ENCODE measurements around the gene ACOXL.

The ACOXL gene

GRCh38 chr2:111057045-111057444, 324.7 kb downstream of the ACOXL start:
- H3K4me3 ChIP-seq (ENCODE audit: low read depth, low read length) = no peak overlapping the region
- no peak for DNase-seq (ENCODE audit: low read depth)
- TF ChIP-seq CTCF (IDR thresholded peaks at IDR 0.05; ENCODE audit: low read depth, low read length, missing control alignments) = no peak

DNA sequence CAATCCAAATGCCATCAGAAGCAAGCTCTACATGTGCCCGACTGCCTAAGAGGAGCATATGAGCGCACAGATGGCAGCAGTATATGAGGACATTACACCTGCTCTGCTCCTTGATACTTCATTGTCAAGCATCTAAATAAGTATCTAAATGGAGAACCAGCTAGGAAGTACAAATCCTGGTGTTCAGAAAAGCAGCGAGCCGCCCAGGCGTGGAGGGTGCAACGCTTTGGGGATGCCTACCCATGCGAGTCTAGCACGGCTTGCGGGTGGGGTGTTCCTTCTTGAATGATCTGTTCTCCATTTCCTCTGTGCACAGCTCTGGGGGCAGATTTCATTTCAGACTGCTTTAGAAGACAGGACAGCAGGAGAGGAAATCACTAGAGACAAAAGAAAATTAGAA, 325.3 kb downstream of the ACOXL start:
- no peak for TF ChIP-seq CTCF (IDR thresholded peaks at IDR 0.05; ENCODE audit: low read depth, low read length, missing control alignments)
- no peak for DNase-seq (ENCODE audit: low read depth)
- no peak overlapping the region for H3K4me3 ChIP-seq (ENCODE audit: low read depth, low read length)

GRCh38 chr2:111058264-111058663, 325.9 kb downstream of the ACOXL start:
- no peak for DNase-seq (ENCODE audit: low read depth)
- no peak overlapping the region for H3K4me3 ChIP-seq (ENCODE audit: low read depth, low read length)
- TF ChIP-seq CTCF (IDR thresholded peaks at IDR 0.05; ENCODE audit: low read depth, low read length, missing control alignments) = no peak

DNA sequence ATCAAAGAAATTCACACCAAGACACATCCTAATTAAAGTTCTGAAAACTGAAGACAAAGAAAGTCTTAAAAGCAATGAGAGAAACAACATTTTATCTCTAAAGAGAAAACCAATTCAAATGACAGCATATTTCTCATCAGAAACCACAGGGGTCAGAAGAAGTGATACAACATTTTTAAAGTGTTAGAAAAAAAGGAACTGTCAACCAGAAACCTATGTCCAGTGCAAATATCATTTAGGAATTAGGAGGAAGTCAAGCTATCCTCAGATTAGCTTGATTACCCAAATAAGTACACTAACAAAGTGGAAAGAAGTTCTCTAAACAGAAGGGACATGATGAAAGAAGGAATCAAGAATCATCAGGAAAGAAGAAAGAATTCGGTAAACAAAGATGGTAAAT, 328.8 kb downstream of the ACOXL start:
- TF ChIP-seq CTCF (IDR thresholded peaks at IDR 0.05; ENCODE audit: low read depth, low read length, missing control alignments) = no peak
- DNase-seq (ENCODE audit: low read depth) = no peak
- no peak overlapping the region for H3K4me3 ChIP-seq (ENCODE audit: low read depth, low read length)

DNA sequence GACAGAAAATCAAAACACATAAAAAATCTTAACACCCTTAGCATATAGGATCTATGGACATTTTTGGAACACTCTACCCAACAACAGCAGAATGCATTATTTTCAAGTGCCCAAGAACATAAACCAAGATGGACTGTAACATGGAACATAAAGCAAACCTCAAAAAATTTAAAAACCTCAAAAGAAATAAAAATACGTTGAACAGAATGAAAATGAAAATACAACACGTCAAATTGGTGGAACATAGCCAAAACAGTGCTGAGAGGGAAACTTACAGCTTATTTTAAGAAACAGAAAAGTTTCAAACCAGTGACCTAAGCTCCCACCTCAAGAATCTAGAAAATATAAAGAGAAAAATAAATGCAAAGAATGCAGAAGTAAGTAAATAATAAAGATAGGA, 330.0 kb downstream of the ACOXL start:
- TF ChIP-seq CTCF (IDR thresholded peaks at IDR 0.05; ENCODE audit: low read depth, low read length, missing control alignments) = no peak
- DNase-seq (ENCODE audit: low read depth) = no peak
- no peak overlapping the region for H3K4me3 ChIP-seq (ENCODE audit: low read depth, low read length)

GRCh38 chr2:111066062-111066593, 333.8 kb downstream of the ACOXL start:
- TF ChIP-seq CTCF (IDR thresholded peaks at IDR 0.05; ENCODE audit: low read depth, low read length, missing control alignments) = no peak
- DNase-seq (ENCODE audit: low read depth) = no peak

DNA sequence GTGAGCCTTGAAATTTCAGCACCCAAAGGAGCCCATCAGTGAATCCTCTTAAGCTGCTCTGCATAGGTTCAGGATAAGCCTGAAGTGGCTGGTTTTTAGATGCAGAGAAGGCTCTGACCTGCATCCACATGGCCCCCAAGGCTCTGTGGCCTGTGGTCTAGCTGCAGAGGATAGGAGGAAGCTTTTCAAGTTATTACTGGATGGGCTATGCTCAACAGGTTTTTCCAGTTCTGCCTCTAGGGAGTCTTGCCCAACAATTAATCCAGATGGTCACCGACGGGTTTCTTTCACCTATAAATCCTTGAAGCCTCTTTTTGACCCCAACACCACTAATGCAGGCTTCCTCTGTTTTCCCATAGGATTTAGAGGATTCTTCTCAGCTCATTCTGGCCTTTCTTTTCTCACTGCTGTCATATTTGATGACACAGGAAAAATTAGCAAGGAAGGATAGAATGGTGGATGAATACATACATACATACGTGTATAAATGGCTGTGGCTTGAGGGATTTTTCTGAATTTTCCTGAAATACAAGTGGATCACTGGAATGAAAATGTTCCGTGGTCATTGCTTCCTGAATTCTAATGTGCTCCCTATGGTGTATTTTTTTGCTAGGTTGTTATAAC, 336.2 kb downstream of the ACOXL start:
- TF ChIP-seq CTCF (IDR thresholded peaks at IDR 0.05; ENCODE audit: low read depth, low read length, missing control alignments) = no peak
- no peak overlapping the region for H3K4me3 ChIP-seq (ENCODE audit: low read depth, low read length)

More at GRCh38 chr2:111066062-111066593, 333.8 kb downstream of the ACOXL start:
- no peak overlapping the region for H3K4me3 ChIP-seq (ENCODE audit: low read depth, low read length)

More for the DNA sequence above, 336.2 kb downstream of the ACOXL start:
- DNase-seq (ENCODE audit: low read depth) = no peak
